Activated CD8-positive, alpha-beta memory T cell treated with anti-CD3 and anti-CD28 coated beads, Interleukin-2, amount 50 U/mL, for 24 hours (primary cell): ENCODE results near the gene CDK5RAP2.
"Not testable (repeated sequence)": the region's sequence is repeated elsewhere in the genome, so short reads cannot be mapped to it uniquely, and the experiment has no call there.

Source experiments
- DNase-seq: peaks from one replicate; pipeline ENCODE4 v3.0.0-alpha.2; 2020; ENCODE audit errors: extremely low read depth

Gene CDK5RAP2

GRCh38 chr9:120515481-120515880, 64.5 kb downstream of the CDK5RAP2 start:
- not testable (repeated sequence) for DNase-seq

GRCh38 chr9:120514405-120514804, 65.6 kb downstream of the CDK5RAP2 start:
- no peak for DNase-seq

- no peak for DNase-seq
Observed at GRCh38 chr9:120513825-120514396, 66.1 kb downstream of the CDK5RAP2 start.

GRCh38 chr9:120510816-120511215, 69.2 kb downstream of the CDK5RAP2 start:
- no peak for DNase-seq

- no peak for DNase-seq
Observed at GRCh38 chr9:120507936-120508510, 71.9 kb downstream of the CDK5RAP2 start.

- no peak for DNase-seq
Observed at GRCh38 chr9:120505186-120505585, 74.8 kb downstream of the CDK5RAP2 start.

- DNase-seq = no peak
Observed at GRCh38 chr9:120500733-120501132, 79.2 kb downstream of the CDK5RAP2 start.

- not testable (repeated sequence) for DNase-seq
Observed at GRCh38 chr9:120497865-120498264, 82.1 kb downstream of the CDK5RAP2 start.

GRCh38 chr9:120496438-120496837, 83.5 kb downstream of the CDK5RAP2 start:
- DNase-seq = not testable (repeated sequence)

- DNase-seq = no peak
Observed at GRCh38 chr9:120490888-120491595, 88.9 kb downstream of the CDK5RAP2 start.

- no peak for DNase-seq
Observed at GRCh38 chr9:120486835-120487234, 93.1 kb downstream of the CDK5RAP2 start.

- no peak for DNase-seq
Observed at GRCh38 chr9:120486347-120486746, 93.6 kb downstream of the CDK5RAP2 start.

- no peak for DNase-seq
Observed at GRCh38 chr9:120485788-120486187, 94.2 kb downstream of the CDK5RAP2 start.

- DNase-seq = no peak
Observed at GRCh38 chr9:120484162-120484561, 95.8 kb downstream of the CDK5RAP2 start.

GRCh38 chr9:120482424-120483186, 97.4 kb downstream of the CDK5RAP2 start:
- no peak for DNase-seq

GRCh38 chr9:120481846-120482245, 98.1 kb downstream of the CDK5RAP2 start:
- DNase-seq = no peak

GRCh38 chr9:120481248-120481647, 98.7 kb downstream of the CDK5RAP2 start:
- no peak for DNase-seq

GRCh38 chr9:120480707-120481106, 99.3 kb downstream of the CDK5RAP2 start:
- no peak for DNase-seq

GRCh38 chr9:120478208-120478607, 101.8 kb downstream of the CDK5RAP2 start:
- DNase-seq = no peak

- DNase-seq = no peak
Observed at GRCh38 chr9:120477534-120478001, 102.4 kb downstream of the CDK5RAP2 start.

- DNase-seq = no peak
Observed at GRCh38 chr9:120475341-120475740, 104.6 kb downstream of the CDK5RAP2 start.

GRCh38 chr9:120474591-120475243, 105.2 kb downstream of the CDK5RAP2 start:
- DNase-seq = no peak
